Stimulated activated CD8-positive, alpha-beta memory T cell treated with anti-CD3 and anti-CD28 coated beads, Interleukin-12 subunit alpha, Interleukin-12 subunit beta, amount 100 ng/mL, for 4 hours (primary cell): ENCODE results near the gene KRTAP12-3.
"Not testable (repeated sequence)": the region's sequence is repeated elsewhere in the genome, so short reads cannot be mapped to it uniquely, and the experiment has no call there.

Source experiments
- DNase-seq: peaks from one replicate; pipeline ENCODE4 v3.0.0-alpha.2; 2020; ENCODE audit warnings: low read depth

KRTAP12-3 gene

DNA sequence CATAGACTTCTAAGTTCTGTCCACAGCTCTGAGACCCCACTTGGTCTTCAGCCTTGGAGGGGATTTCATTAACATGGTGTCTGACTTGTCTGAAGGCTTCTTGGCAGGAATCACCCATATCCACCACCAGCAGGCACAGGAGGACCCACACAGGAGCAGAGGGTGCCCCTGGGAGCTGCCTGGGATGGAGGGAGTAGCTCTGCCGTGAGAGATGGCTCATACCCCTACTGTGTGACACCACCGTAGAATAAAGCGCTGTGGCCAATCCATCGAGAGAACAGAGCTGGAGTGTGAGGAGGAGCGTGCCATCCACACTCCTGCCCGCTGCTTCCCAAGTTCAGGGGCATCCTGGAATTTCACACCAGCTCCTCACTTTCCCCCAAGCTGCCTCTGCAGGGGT is 27.3 kb downstream of the KRTAP12-3 start:
- DNase-seq = not testable (repeated sequence)

DNA sequence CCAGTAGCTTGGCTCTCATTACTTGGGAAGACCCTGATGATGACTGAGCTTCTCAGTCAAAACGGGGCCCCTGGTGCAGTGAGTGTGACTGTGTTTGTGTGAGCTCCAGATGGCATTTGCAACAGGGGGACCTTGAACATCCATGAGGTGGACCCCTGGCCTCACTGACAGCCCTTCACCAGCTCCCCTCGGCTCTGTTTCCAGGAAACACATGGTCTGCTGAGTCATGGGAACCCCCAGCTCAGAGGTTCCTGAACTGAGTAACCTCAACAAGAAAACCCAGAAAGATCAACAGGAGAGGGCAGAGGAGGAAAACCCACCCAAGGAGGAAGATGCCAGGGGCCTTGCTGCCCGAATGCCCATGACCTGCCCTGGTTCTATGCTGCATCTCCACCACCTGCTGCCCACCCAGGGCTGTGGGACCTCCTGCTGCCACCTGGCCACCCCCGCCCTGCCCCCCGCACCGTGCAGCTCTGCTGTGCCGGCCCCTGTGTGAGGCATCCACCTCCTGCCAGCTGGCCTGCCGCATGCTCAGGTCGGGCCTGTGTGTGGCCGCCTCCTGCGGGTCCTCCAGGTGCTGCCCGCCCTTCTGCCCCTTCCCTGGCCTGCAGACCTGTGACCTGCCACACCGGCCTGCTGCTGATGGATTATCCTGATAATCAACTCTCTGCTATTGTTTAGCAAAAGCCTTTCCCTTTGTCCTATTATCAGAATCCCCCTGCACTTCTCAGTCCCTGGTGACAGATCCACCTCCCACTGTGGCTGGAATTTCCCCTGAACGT is 28.5 kb downstream of the KRTAP12-3 start:
- DNase-seq = no peak

DNA sequence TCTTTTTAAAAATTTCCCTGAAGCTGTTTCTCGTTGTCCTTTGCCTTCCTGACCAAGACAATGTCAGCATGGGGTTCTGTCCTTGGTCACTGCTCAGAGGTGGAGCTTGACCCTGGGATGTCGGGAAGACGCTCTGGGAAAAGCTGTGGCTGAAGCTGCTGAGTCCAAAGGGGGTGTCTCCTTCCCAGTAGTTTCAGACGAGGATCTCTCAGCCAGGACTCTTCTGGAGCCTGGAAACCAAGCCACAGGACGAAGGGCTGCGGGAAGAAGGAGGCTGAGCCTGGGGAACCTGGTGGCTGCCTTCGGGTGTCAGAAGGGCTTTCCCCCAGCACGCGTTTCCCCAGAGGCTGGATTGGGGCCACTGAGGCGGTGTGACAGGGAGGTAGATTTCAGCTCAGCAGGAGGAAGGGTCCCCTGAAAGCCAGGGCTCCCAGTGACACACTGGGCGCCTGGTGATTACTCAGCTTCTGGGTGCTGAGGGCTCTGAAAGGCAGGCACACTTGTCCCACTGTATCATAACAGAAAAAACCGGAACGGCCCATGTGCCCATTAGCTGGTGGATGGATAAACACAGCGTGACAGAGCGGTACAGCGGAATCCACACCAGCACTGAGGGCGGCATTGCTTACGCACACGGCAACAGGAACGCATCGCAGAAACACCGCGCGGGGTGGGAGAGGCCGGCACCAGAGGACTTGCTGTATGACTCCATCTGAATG is 29.3 kb downstream of the KRTAP12-3 start:
- no peak for DNase-seq

DNA sequence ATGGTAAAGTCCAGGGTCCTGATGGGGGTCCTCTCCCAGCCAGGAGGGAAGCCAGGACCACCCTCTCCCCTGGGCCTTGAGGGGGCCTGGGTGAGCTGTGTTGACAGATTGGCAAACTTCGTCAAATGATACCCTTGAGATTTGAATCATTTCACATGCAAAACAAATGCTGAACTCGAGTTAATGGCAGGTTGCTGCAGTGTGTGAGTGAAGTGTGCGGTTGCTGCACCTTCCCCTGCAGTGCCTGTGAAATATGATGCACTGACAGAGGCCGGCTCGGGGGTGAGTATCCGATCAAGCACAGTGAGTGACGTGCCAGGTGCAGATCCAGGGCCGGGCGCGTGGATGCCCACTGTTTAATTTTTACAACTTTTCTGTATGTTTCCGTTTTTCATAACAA is 29.9 kb downstream of the KRTAP12-3 start:
- no peak for DNase-seq

DNA sequence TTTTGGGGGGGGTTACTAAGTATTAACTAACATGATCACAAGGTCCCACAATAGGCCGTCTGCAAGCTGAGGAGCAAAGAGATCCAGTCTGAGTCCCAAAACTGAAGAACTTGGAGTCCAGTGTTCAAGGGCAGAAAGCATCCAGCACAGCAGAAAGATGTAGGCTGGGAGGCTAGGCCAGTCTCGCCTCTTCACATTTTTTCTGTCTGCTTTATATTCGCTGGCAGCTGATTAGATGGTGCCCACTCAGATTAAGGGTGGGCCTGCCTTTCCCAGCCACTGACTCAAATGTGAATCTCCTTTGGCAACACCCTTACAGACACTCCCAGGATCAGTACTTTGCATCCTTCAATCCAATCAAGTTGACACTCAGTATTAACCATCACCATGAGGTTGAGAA is 32.0 kb downstream of the KRTAP12-3 start:
- DNase-seq = not testable (repeated sequence)

DNA sequence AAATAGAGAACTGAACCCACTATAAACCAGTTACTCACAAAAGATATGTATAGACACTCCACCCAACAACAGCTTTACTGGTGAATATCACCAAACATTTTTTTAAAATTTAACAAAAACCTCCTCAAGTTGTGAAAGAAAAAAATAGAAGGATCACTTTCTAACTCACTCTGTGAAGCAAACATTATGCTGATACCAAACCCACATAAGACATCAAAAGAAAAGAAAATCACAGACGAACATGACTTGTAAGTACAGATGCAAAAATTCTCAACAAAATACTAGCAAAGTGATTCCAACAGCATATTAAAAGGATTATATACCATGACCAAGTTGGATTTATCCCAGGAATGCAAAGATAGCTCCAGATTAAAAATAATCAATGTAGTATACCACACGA is 34.0 kb downstream of the KRTAP12-3 start:
- no peak for DNase-seq

DNA sequence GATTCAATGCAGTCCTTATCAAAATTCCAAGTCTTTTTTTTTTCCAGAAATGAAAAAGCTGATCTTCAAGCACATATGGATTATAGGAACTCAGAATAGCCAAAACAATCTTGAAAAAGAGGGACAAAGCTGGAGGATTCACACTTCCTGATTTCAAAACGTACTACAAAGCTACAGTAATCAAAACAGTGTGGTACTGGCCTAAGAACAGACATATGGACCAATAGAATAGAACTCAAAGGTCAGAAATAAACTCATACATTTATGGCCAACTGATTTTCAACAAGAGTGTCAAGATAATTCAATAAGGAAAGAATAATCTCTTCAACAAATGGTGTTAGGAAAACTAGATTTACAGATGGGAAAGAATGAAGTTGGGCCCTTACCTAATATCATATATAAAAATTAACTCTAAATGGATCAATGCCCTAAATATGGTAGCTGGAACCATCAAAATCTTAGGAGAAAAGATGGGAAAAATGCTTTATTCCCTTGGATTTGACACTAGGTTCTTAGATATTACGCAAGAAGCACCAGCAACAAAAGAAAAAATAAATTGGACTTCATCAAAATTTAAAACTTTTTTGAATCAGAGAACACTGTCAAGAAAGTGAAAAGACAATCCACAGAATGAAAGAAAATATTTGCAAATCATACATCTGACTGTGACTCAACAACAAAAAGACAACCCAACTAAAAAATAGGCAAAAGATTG is 35.2 kb downstream of the KRTAP12-3 start:
- DNase-seq = no peak

DNA sequence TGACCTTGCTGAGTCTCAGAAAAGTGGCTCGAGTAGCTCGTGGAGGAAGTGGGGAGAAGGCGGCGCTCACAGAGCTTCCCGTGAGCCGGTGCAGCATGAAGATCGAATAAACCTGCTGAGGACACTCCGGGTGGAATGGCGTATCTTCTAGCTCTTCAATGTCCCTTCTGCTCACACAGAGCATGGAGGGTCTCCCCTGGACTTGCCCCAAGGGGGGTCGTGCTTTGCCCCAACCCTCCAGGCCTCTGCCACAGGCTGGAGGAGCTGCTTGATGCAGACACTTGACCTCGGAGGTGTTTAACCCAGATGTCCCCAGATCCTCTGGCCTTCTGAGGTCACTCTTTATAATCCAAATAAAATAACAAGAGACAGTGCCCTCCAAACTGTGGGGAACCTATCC is 37.0 kb downstream of the KRTAP12-3 start:
- no peak for DNase-seq

DNA sequence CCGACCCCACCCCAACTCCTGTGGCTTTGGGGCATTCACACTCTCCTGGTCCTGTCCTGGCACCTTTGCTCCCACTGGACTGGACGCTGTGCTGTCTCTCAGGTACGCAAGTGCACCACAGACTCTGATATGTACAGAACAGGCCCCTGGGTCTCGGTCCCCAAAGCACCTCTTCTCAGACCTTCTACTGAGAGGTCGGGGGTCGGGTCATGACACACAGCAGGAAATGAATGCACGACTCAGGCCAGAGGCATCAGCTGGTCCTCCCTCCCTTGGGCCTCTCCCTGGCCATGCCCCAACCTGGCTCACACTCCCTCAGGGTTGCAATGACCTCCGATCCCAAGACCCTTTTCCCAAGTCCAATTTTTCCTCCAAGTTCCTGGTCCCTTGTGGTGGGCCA is 37.5 kb downstream of the KRTAP12-3 start:
- DNase-seq = no peak

DNA sequence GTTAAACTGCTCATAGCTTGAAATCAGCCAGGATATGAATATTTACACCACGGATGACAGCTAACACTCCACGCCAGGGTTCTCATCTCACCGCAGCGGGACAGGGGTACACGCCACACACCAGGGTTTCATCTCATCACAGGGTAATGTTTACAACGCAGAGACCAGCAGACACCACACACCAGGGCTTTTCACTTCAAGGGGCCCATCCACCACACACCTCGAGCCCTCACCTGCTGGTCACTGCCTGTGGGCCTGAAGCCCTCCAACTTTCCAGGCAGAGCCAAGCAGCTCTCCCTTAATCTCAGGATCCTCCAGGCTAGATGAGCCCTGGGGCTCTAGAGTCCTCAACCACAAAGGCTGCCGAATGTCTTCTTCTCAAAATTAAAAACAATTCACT is 37.9 kb downstream of the KRTAP12-3 start:
- DNase-seq = no peak

DNA sequence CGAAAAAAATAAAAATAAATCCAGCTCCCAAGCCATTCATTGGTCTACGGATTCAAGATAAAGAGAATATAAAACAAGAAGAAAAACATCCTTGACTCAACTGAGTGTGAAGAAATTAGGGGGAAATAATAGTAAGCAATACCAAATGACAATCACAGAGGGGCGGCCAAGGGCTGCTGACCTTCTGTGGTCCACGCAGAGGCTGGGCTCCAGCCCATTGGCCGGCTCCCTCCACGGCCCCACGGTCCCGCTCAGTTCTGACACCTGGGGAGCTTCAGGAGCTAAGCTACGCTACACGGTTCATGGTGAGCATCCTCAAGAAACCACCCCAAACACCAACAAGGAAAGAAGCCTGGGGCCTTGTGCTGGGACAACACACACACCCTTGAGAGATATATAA is 38.8 kb downstream of the KRTAP12-3 start:
- no peak for DNase-seq

DNA sequence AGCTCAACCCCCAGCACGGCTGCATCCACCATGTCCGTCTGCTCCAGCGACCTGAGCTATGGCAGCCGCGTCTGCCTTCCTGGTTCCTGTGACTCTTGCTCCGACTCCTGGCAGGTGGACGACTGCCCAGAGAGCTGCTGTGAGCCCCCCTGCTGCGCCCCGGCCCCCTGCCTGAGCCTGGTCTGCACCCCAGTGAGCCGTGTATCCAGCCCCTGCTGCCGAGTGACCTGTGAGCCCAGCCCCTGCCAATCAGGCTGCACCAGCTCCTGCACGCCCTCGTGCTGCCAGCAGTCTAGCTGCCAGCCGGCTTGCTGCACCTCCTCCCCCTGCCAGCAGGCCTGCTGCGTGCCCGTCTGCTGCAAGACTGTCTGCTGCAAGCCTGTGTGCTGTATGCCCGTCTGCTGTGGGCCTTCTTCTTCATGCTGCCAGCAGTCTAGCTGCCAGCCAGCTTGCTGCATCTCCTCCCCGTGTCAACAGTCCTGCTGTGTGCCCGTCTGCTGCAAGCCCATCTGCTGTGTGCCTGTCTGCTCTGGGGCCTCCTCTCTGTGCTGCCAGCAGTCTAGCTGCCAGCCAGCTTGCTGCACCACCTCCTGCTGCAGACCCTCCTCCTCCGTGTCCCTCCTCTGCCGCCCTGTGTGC is 39.6 kb downstream of the KRTAP12-3 start, which contains the start of gene KRTAP10-12:
Gene KRTAP10-12 (plus strand): TSS at position 1 of the 639 bp plus-strand sequence. CDS start 30 bp downstream, at position 31.
- not testable (repeated sequence) for DNase-seq

DNA sequence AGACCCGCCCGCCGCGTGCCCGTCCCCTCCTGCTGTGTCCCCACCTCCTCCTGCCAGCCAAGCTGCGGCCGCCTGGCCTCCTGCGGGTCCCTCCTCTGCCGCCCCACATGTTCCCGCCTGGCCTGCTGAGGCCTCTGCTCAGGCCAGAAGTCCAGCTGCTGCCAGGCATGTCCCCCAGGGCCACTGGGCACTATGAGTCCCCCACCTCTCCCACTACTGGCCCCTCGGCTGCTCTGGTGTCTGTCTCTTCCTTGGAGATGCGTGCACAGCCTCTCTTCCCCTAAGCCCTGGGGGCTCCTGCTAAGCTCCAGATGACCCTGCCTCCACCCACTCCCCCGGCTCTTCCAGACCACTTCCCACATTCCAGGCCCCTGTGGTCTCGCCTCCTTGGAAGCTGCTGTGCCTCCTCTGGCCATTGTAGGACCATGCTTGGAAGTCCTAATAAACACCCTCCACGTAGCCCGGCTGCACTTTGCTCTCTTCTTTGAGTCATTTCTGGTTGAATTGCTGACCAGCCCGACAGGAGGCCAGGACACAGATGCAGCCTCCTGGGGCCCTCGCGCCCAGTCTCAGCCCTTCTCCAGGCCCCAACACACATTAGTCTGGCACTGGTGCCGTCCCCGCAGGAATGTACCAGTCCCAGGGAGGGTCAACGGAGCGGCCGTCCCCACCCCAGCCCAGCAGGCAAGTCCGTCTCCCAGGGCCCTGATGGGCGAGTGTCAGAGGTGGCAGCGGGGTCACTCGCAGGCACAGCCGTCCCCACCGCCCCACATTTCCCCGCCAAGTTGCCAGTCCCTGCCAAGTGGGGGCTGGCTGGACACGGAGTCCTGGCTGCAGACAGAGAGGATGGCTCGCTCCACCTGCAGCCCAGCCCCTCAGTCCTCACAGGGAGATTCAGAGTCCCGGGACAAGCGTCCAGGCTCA is 40.3 kb downstream of the KRTAP12-3 start:
- no peak for DNase-seq

DNA sequence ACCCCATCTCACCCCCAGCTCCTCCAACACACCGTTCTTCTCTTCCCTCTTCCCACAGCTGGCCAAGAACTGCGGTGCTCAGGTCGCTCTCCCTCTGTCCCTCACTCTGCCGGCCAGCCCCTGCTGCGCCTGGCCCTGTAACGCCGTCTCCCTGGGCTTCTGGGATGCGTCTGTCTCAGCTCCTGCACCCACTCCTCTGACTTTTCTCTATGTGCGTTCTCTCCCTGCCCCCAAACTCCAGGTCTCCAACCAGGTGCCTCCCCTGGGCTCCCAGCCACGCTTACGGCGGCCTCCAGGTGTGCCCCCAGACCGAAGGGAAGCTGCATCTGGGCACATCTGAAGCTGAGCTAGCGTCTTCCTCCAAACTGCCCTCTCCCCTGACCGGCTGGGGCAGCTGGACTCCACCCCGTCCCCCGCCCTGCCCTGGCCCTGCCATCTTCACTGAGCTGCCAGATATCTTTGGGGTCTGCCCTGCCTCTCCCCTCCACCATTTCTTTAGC is 41.8 kb downstream of the KRTAP12-3 start:
- no peak for DNase-seq

DNA sequence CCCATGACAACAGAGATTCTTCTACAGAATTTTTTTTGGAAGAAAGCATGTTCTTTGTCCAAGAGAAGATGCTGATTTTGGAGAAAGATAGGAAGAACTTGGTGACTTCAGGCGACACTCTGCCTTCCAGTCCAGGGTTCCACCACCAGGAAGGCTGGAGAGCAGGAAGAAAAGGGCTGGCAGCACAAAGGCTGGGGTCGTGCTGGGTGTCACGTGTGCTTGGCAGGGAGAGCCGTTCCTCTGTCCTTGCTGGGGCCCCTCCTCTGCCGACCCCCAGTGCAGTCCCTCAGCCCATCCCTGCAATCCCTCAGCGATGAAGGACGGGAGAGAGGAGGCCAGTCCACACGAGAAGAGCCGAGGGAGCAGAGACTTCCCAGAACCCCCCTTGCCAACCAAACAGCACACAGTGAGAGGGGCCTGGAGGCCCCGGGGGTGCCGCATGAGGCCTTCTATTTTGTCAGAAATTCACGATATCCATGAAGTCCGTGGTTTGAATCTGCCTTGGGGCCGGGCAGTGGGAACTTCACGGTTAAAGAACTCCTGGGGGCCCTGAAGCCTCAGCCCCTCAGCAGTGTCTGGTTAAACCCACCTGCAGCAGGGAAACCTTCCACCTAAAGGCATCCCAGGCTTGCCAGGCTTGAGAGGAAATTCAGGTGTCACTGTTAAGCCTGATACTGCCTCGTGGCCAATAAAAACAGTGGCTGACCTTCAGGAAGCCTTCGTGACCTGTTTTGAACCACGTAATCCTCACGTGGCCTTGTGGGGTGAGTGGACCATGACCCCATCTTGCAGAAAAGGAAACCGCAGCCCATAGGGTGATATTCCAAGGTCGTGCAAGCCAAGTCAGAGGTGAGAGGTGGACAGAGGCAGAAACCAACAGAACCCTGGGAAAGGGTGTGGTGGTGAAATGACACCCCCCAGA is 42.6 kb downstream of the KRTAP12-3 start:
- DNase-seq = no peak

DNA sequence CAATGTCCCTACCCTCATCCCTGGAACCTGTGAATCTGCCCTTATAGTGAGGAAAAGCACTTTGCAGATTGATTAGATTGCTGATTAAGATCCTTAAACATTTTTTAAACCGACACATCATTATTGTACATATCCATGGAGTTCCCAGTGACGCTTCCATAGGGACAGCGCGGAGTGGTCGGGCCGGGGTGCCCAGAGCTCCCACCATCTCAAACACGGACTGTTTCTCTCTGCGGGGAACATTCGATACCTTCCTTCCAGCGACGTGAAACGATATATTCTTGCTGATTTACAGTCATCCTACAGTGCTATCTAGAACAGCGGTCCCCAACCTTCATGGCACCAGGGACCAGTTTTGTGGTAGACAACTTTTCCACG is 43.3 kb downstream of the KRTAP12-3 start:
- DNase-seq = no peak

DNA sequence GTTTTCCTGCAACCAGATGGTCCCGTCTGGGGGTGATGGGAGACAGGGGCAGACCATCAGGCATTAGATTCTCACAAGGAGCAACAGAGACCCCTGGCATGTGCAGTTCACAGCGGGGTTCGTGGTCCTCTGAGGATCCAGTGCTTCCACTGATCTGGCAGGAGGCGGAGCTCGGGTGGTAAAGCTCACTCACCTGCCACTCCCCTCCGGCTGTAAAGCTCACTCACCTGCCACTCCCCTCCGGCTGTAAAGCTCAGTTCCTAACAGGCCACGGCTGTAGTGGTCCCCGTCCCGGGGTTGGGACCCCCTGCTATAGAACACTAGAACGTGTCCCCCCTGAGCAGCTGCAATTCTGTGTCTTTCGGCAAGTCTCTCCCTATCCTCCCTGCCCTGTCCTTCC is 43.8 kb downstream of the KRTAP12-3 start:
- no peak for DNase-seq

DNA sequence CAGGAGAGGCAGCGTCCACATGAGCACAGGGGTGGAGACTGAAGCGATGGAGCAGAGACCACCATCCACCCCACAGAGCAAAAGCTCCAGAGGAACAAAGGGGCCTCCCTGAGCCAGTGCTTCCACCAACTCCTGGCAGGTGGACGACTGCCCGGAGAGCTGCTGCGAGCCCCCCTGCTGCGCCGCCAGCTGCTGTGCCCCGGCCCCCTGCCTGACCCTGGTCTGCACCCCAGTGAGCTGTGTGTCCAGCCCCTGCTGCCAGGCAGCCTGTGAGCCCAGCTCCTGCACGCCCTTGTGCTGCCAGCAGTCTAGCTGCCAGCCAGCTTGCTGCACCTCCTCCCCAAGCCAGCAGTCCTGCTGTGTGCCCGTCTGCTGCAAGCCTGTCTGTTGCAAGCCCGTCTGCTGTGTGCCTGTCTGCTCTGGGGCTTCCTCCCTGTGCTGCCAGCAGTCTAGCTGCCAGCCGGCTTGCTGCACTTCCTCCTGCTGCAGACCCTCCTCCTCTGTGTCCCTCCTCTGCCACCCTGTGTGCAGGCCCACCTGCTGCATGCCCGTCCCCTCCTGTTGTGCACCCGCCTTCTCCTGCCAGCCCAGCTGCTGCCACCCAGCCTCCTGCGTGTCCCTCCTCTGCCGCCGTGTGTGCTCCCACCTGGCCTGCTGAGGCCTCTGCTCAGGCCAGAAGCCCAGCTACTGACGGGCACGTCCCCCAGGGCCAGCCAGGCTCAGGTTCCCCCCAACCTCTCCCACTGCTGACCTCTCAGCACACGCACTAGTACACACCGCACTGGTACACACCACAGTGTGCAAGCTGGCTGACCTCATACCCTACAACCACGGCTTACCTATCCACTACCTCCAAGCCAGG is 44.6 kb downstream of the KRTAP12-3 start:
- DNase-seq = no peak
